ENCODE results near the gene CEP19. TPM values are rescaled to one million over a fixed set of nuclear protein-coding genes. Genes with fewer than 3 reads are reported as not detected.

The CEP19 gene
- total RNA-seq, 1 experiment from 2014 or later, result 1.3 TPM

GRCh38 chr3:196660381-196661166 lies 51.5 kb downstream of the CEP19 start:
- no peak overlapping the region for H3K4me3 Mint-ChIP-seq
- WGBS (ENCODE audit: extremely low coverage, insufficient read length, low lambda C conversion rate), result no CpG with 5 or more reads among the region's 32 CpGs
- no peak overlapping the region for H3K27ac Mint-ChIP-seq

More at GRCh38 chr3:196660381-196661166, 51.5 kb downstream of the CEP19 start:
- Histone ChIP-seq H3K79me1 (ENCODE audit: insufficient read depth, low read depth, low read length, poor library complexity, severe bottlenecking) (no peaks in the 10 kb centered on the region), H3K79me2 (ENCODE audit: insufficient read depth, low read length) (no peaks in the 10 kb centered on the region), H3K9me3 (ENCODE audit: control insufficient read depth, low read depth, low read length) (no peaks in the 10 kb centered on the region), H2BK20ac (ENCODE audit: low read depth, low read length, poor library complexity, severe bottlenecking) (no peak overlapping the region), H4K91ac (ENCODE audit: insufficient read length, low read depth, low read length) (no peak overlapping the region), H2BK5ac (ENCODE audit: insufficient read length, low read length) (no peak overlapping the region), H3K23ac (ENCODE audit: insufficient read length, low read depth, low read length) (no peak overlapping the region), H3K9ac (ENCODE audit: extremely low read depth, insufficient read length, low read length) (no peak overlapping the region), H3T11ph (ENCODE audit: low read length) (no peak overlapping the region), H2BK12ac (ENCODE audit: insufficient read length, low read depth, low read length) (no peak overlapping the region), H3K23me2 (ENCODE audit: insufficient read length, low read depth, low read length, poor library complexity, severe bottlenecking) (no peaks in the 10 kb centered on the region), H2AFZ (ENCODE audit: low read length) (no peak overlapping the region), H2BK15ac (ENCODE audit: low read depth, low read length) (no peak overlapping the region), H3K56ac (ENCODE audit: insufficient read length, low read depth, low read length) (no peak overlapping the region), H3K27me3 (ENCODE audit: insufficient read depth, low read length) (no peaks in the 10 kb centered on the region), H4K20me1 (ENCODE audit: control insufficient read depth, insufficient read depth, insufficient read length) (no peaks in the 10 kb centered on the region), H2BK120ac (ENCODE audit: low read depth, low read length, poor library complexity, severe bottlenecking) (no peak overlapping the region), H3K4me1 (ENCODE audit: insufficient read depth, low read length) (peaks cover 3% of the 10 kb centered on the region; the same call in 1 of the 2 replicates), H3K18ac (ENCODE audit: insufficient read length, low read depth, low read length) (no peak overlapping the region), H3K14ac (ENCODE audit: insufficient read depth, low read length) (no peak overlapping the region), H3K27ac (ENCODE audit: insufficient read length, low read depth, low read length) (no peak overlapping the region), H3K4ac (ENCODE audit: low read depth, low read length) (no peak overlapping the region), H4K5ac (ENCODE audit: insufficient read length, low read depth, low read length) (no peak overlapping the region), H4K8ac (replicated peaks; ENCODE audit: insufficient read length, low read depth, low read length) (no peak overlapping the region), H2AK5ac (ENCODE audit: insufficient read length, low read length) (no peak overlapping the region), H3K4me2 (ENCODE audit: insufficient read depth, insufficient read length, low read length) (no peak overlapping the region)
- DNase-seq, result no peak
- Mint-ChIP-seq H3K36me3 (ENCODE audit: insufficient read depth in 1 of 3, low read depth in 3 of 3) (no peaks in the 10 kb centered on the region), H3K27me3 (ENCODE audit: low read depth) (no peaks in the 10 kb centered on the region), H3K4me1 (peaks cover 6 to 19% of the 10 kb centered on the region in 2 experiments), H3K9me3 (no peaks in the 10 kb centered on the region; a peak in 1 of 5 replicates)
- TF ChIP-seq CTCF (conservative IDR thresholded peaks at IDR 0.05), result no peak
